ENCODE data around the gene DDI2. TPM values are rescaled to one million over a fixed set of nuclear protein-coding genes. Genes with fewer than 3 reads are reported as not detected.
"Not testable (repeated sequence)": the region's sequence is repeated elsewhere in the genome, so short reads cannot be mapped to it uniquely, and the experiment has no call there.

The DDI2 gene
- total and polyA plus RNA-seq, 2 experiments from 2014 or later = 5.6 to 27.4 TPM

DNA sequence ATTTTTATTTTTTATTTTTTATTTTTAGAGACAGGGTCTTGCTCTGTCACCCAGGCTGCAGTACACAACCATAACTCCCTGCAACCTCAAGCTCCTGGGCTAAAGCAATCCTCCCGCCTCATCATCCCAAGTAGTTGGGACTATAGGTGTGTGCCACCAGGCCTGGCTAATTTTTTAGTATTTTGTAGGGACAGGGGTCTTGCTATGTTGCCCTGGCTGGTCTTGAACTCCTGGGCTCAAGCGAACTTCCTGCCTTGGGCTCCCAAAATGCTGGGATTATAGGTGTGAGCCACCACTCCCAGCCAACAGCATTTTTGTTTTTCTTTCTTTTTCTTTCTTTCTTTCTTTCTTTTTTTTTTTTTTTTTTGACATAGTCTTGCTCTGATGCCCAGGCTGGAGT lies 80.9 kb downstream of the DDI2 start:
- peaks cover 96% of the 10 kb centered on the region for H3K79me2 ChIP-seq

GRCh38 chr1:15699321-15699720 lies 82.1 kb downstream of the DDI2 start:
- H3K4me2 ChIP-seq; H4K20me1 ChIP-seq (ENCODE audit: insufficient read depth, poor library complexity, severe bottlenecking); H3K36me3 ChIP-seq (replicated peaks; ENCODE audit: insufficient read depth, low read depth); H3K9me2 ChIP-seq (replicated peaks; ENCODE audit: insufficient read depth); H3K4me3 ChIP-seq; H2AFZ ChIP-seq; H3K9me3 ChIP-seq (ENCODE audit: low read depth); H3K27me3 ChIP-seq; DNase-seq (ENCODE audit: low spot score); H3K27ac ChIP-seq: not testable (repeated sequence)
- peaks cover 90% of the 10 kb centered on the region for H3K79me2 ChIP-seq
- 95% methylated on average over 4 of the region's 4 CpGs for WGBS (ENCODE audit: low lambda C conversion rate, missing lambda C conversion rate)
- H3K4me1 ChIP-seq (ENCODE audit: insufficient read depth) = peaks cover 14% of the 10 kb centered on the region

More for the DNA sequence above, 80.9 kb downstream of the DDI2 start:
- H3K27ac ChIP-seq = no peak overlapping the region
- no peaks in the 10 kb centered on the region for H3K36me3 ChIP-seq (replicated peaks; ENCODE audit: insufficient read depth, low read depth)
- no peak for DNase-seq (ENCODE audit: low spot score)
- peaks cover 9% of the 10 kb centered on the region for H4K20me1 ChIP-seq (ENCODE audit: insufficient read depth, poor library complexity, severe bottlenecking)
- no peak overlapping the region for H3K4me3 ChIP-seq
- no peaks in the 10 kb centered on the region for H3K27me3 ChIP-seq
- no peak overlapping the region for H3K4me2 ChIP-seq
- H3K9me2 ChIP-seq (replicated peaks; ENCODE audit: insufficient read depth) = no peaks in the 10 kb centered on the region
- TF ChIP-seq EZH2phosphoT487 (IDR thresholded peaks at IDR 0.05; ENCODE audit: low read depth, severe bottlenecking, unreplicated experiment) = no peak
- TF ChIP-seq, protein P1, sequence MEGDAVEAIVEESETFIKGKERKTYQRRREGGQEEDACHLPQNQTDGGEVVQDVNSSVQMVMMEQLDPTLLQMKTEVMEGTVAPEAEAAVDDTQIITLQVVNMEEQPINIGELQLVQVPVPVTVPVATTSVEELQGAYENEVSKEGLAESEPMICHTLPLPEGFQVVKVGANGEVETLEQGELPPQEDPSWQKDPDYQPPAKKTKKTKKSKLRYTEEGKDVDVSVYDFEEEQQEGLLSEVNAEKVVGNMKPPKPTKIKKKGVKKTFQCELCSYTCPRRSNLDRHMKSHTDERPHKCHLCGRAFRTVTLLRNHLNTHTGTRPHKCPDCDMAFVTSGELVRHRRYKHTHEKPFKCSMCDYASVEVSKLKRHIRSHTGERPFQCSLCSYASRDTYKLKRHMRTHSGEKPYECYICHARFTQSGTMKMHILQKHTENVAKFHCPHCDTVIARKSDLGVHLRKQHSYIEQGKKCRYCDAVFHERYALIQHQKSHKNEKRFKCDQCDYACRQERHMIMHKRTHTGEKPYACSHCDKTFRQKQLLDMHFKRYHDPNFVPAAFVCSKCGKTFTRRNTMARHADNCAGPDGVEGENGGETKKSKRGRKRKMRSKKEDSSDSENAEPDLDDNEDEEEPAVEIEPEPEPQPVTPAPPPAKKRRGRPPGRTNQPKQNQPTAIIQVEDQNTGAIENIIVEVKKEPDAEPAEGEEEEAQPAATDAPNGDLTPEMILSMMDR (IDR thresholded peaks at IDR 0.05; ENCODE audit: poor library complexity) = no peak
- TF ChIP-seq EZH2 (IDR thresholded peaks at IDR 0.05; ENCODE audit: borderline replicate concordance) = no peak
- no peaks in the 10 kb centered on the region for H3K9me3 ChIP-seq (ENCODE audit: low read depth)
- H2AFZ ChIP-seq = no peak overlapping the region
- WGBS (ENCODE audit: low lambda C conversion rate, missing lambda C conversion rate) = 97% methylated on average over 2 of the region's 2 CpGs
- peaks cover 5% of the 10 kb centered on the region for H3K4me1 ChIP-seq (ENCODE audit: insufficient read depth)

DNA sequence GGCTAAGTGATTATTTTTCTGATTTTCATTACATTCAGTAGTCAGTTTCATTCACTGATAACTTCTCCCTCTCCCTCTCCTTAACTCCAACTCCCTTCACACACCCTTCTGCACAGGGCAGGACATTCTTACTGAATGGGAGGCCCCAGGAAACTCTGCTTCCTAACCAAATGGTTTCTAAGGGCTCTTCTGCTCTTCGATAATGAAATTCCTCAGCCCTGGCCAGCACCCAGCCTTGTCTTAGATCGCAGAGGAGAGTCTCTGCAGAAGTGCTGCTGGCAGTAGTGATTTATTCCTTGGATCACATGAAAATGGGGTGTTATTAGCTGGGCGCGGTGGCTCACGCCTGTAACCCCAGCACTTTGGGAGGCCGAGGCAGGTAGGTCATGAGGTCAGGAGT lies 83.2 kb downstream of the DDI2 start:
- H3K4me1 ChIP-seq (ENCODE audit: insufficient read depth) = peaks cover 14% of the 10 kb centered on the region

GRCh38 chr1:15701784-15702183 lies 84.5 kb downstream of the DDI2 start:
- WGBS (ENCODE audit: low lambda C conversion rate, missing lambda C conversion rate) = 93% methylated on average over 8 of the region's 8 CpGs
- no peaks in the 10 kb centered on the region for H3K36me3 ChIP-seq (replicated peaks; ENCODE audit: insufficient read depth, low read depth)

More for the DNA sequence above, 83.2 kb downstream of the DDI2 start:
- Histone ChIP-seq H3K79me2 (peaks cover 88% of the 10 kb centered on the region), H3K27ac (no peak overlapping the region), H3K9me3 (ENCODE audit: low read depth) (no peaks in the 10 kb centered on the region), H2AFZ (no peak overlapping the region), H3K36me3 (replicated peaks; ENCODE audit: insufficient read depth, low read depth) (no peaks in the 10 kb centered on the region), H3K4me3 (no peak overlapping the region), H4K20me1 (ENCODE audit: insufficient read depth, poor library complexity, severe bottlenecking) (peaks cover 5% of the 10 kb centered on the region), H3K4me2 (no peak overlapping the region), H3K27me3 (no peaks in the 10 kb centered on the region), H3K9me2 (replicated peaks; ENCODE audit: insufficient read depth) (no peaks in the 10 kb centered on the region)
- 81% methylated on average over 6 of the region's 6 CpGs for WGBS (ENCODE audit: low lambda C conversion rate, missing lambda C conversion rate)
- DNase-seq (ENCODE audit: low spot score) = no peak
- TF ChIP-seq EZH2 (IDR thresholded peaks at IDR 0.05; ENCODE audit: borderline replicate concordance) (no peak), EZH2phosphoT487 (IDR thresholded peaks at IDR 0.05; ENCODE audit: low read depth, severe bottlenecking, unreplicated experiment) (no peak)

More at GRCh38 chr1:15701784-15702183, 84.5 kb downstream of the DDI2 start:
- Histone ChIP-seq H2AFZ (no peak overlapping the region), H3K9me3 (ENCODE audit: low read depth) (no peaks in the 10 kb centered on the region), H3K4me1 (ENCODE audit: insufficient read depth) (peaks cover 14% of the 10 kb centered on the region), H3K27me3 (no peaks in the 10 kb centered on the region), H4K20me1 (ENCODE audit: insufficient read depth, poor library complexity, severe bottlenecking) (peaks cover 5% of the 10 kb centered on the region), H3K79me2 (peaks cover 88% of the 10 kb centered on the region), H3K4me3 (no peak overlapping the region), H3K9me2 (replicated peaks; ENCODE audit: insufficient read depth) (no peaks in the 10 kb centered on the region), H3K27ac (no peak overlapping the region), H3K4me2 (no peak overlapping the region)
- DNase-seq (ENCODE audit: low spot score) = no peak
- no peak for TF ChIP-seq EZH2phosphoT487 (IDR thresholded peaks at IDR 0.05; ENCODE audit: low read depth, severe bottlenecking, unreplicated experiment)
- TF ChIP-seq, protein P1 (IDR thresholded peaks at IDR 0.05; ENCODE audit: poor library complexity) = no peak
- no peak for TF ChIP-seq EZH2 (IDR thresholded peaks at IDR 0.05; ENCODE audit: borderline replicate concordance)
